HG03139 (cell line): ENCODE data around the gene IL20RA.
"Not testable (repeated sequence)": the region's sequence is repeated elsewhere in the genome, so short reads cannot be mapped to it uniquely, and the experiment has no call there.

Experiments used
- ATAC-seq: cut with Tn5 transposase; IDR thresholded peaks from one replicate; pipeline ENCODE4 v1.9.1; 2021; ENCODE audit not compliant: unreplicated experiment

IL20RA gene

DNA sequence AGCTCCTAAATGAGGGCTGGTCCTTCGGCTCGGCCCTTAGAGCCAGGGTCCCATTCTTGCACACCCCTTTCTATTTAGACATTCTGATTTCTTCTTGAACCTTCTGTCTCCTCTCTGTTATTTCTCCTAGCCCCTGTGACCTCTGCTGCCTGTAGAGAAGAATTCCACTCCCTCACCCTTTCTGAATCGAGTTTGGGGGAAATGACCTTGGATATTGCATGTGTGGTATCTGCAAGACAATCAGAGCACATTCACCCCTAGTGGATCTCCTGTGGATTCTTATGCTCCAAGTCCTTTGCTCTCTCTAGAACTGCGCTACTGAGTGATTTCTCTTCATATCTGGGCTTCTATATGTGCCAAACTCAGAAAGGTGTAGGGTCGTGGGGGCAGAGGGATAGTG, 67.7 kb downstream of the IL20RA start:
- no peak for ATAC-seq

DNA sequence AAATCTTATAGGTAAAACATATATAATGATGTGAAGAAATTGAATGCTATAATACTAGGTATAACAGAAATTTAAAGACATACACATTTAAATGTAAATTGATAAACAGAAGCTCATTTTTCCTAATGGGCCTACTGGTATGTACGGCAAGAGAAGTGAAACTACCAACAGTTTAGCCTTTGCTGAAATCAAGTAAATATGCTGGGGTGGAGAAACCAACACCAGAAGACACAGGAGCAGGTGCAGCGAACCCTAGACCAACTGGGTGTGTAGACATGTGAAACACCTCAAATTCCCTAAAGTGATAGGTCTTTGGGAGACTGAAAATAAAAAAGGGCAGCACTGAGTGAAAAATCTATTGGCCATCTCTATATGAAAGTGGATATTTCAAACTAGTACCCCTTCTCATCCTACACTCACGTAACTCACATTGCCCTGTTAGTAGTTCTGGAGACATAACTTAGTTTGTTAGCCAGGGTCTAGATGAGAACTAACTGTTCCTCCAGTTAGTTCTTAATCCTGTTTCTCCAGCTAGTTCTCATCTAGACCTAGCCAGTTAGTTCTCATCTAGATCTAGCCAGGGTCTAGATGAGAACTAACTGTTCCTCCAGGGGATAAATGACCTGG, 69.6 kb downstream of the IL20RA start:
- ATAC-seq = no peak

GRCh38 chr6:136973781-136974180, 71.0 kb downstream of the IL20RA start:
- ATAC-seq = not testable (repeated sequence)

DNA sequence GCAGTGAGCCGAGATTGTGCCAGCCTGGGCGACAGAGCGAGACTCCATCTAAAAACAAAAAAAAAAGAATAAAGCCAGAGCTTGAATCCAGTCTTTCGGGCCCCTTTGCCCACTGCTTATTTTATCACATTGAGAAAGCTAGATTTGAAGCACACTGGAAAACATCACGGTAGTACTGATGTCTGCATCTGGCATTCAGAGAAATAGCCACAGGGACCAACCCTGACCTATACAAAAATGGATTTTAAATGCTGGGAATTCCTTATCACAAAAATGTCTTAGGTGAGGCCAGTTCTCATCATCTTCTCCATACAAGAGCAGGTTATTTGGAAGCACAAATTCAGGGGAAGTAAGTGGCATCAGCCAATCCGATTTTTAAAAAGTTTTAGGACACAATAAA, 73.2 kb downstream of the IL20RA start:
- no peak for ATAC-seq

DNA sequence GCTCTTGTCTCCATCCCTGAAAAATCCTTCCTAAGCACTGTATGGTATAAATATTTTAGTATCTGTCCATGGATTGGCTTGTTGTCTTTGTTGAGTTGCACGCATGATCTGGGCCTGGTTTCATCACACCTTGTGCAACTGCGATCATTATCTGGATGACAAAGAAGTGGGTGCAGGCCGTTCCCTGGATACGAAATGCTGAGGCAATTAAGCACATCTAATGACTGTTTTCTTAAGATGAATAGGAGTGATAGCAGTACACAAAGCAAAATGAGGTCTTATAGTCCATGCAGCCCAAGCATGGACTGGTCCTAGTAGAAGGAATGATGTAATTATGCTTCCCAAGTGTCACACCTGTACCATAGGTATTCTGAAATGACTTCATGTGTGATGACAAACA, 74.8 kb downstream of the IL20RA start:
- ATAC-seq = no peak

GRCh38 chr6:136969433-136969832, 75.3 kb downstream of the IL20RA start:
- ATAC-seq = no peak

DNA sequence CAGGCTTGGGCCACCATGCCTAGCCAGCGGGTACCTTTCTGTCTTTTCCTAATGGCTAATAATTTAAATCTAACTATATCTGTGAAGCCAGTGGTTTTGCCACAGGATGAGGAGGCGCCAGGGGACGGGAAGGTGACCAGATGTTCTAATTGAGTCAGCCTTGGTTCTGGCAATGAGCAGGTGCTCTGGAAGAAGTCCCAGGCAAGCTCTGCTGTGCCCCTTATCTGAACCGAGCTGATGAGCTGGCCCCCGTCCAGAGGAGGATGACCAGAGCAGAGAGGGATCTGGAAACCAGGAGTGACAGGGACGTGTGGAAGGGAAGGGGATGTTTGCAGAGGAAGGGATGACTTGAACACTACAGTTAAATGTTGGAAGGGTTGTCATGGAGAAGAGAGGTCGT, 75.9 kb downstream of the IL20RA start:
- ATAC-seq = no peak

DNA sequence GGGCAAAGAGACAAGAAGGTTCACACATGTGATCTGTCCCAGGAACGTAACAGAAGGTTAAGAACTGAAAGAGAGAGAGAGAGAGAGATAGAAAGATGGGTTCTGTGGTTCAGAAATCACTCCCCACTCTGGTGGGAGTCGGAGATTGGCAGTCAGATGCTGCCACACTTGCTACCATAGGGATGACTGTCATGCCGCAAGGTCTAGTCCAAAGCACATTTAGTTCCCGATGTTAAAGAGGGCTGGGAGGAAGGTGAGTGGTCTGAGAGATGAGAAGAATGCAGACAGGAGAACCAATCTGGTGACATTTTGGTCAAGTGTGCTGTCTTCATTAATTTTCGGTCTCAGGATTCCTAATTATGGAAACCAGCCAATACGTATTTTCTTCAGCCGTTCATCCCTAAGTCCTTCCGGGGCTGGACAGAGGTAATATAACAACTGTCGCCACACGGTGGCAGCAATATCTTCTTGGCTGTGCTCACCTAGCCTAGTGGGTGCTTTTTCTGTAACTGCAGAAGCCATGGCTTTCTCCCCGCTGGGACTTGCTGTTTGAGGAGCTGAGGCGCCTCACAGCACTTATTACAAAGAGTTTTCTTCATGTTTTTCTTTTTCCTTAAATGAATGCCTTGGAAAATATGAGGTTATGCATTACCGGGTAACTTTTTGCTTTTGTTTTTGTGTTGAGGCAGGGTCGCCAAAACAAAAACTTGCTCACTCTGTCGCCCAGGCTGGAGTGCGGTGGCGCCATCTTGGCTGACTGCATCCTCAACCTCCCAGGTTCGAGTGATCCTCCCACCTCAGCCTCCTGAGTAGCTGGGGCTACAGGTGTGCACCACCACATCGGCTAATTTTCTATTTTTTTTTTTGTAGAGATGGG, 76.7 kb downstream of the IL20RA start:
- ATAC-seq = peak; percentile 91

- ATAC-seq = no peak
Observed at GRCh38 chr6:136964398-136964797, 80.4 kb downstream of the IL20RA start.

GRCh38 chr6:136963259-136963658, 81.5 kb downstream of the IL20RA start:
- ATAC-seq = no peak

GRCh38 chr6:136962661-136963060, 82.1 kb downstream of the IL20RA start:
- ATAC-seq = no peak

- no peak for ATAC-seq
Observed at GRCh38 chr6:136961848-136962247, 82.9 kb downstream of the IL20RA start.

DNA sequence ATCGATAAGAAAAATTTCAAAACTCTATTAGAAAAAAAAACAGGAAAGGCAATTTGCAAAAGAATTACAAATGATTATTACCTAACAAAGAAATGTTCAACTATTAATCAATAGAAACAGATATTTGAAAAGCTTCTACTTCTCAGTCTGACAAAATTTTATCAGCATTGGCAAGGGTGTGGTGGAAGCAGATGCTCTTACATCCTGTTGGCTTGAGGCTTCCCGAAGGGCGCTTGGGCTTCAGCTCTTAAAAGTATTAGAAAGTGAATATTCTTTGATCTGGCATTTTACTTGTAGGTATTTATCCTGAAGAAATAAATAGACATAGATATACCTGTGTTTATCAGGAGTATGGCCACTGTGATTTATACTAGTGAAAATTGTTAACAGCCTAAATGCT, 84.0 kb downstream of the IL20RA start:
- no peak for ATAC-seq

DNA sequence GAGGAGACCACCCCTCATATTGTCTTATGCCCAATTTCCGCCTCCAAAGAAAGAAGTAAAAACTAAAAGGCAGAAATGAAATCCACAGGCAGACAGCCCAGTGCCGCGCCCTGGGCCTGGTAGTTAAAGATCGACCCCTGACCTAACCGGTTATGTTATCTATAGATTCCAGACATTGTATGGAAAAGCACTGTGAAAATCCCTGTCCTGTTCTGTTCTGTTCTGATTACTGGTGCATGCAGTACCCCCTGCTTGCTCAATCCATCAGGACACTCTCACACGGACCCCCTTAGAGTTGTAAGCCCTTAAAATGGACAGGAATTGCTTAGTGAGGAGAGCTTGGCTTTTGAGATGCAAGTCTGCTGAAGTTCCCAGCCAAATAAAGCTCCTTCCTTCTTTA, 84.8 kb downstream of the IL20RA start:
- ATAC-seq = not testable (repeated sequence)

- ATAC-seq = no peak
Observed at GRCh38 chr6:136959471-136959891, 85.3 kb downstream of the IL20RA start.

DNA sequence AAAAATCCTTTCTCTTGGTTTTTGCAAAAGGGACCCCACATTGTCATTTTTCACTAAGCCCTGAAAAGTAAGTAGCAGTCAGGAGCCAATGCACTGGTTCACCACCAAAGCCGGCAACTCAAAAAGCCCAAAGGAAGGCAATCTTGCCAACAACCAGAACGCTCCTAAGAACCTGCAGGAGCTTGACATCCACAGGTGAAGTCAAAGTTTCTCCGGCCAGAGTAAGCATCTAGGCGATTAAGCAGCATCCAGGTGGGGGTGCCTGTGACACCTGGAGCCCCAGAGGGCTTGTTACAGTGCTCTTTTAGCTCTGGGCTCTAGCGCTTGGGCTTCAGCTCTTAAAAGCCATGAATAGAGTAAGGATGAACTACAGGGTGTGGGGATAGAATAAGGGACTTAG, 86.6 kb downstream of the IL20RA start:
- no peak for ATAC-seq

- no peak for ATAC-seq
Observed at GRCh38 chr6:136956590-136957544, 87.9 kb downstream of the IL20RA start.

GRCh38 chr6:136955123-136955522, 89.6 kb downstream of the IL20RA start:
- no peak for ATAC-seq

GRCh38 chr6:136952714-136953260, 92.0 kb downstream of the IL20RA start:
- no peak for ATAC-seq

- ATAC-seq = no peak
Observed at GRCh38 chr6:136950436-136951126, 94.2 kb downstream of the IL20RA start.
